Fibroblast of villous mesenchyme (primary cell): ENCODE results near the gene ZWINT. TPM values are rescaled to one million over a fixed set of nuclear protein-coding genes. Genes with fewer than 3 reads are reported as not detected.

Experiments used
- DNase-seq: peaks from one replicate; pipeline ENCODE4 v3.0.0-alpha.2; 2010; ENCODE audit warnings: low read depth
- H3K4me3 ChIP-seq: 2 replicates; pipeline ENCODE4 v1.5.1; 2011; ENCODE audit warnings: low read depth, mild to moderate bottlenecking, low read length
- CTCF ChIP-seq: IDR thresholded peaks from 2 replicates; pipeline ENCODE4 v1.5.1; 2012; ENCODE audit warnings: low read depth, mild to moderate bottlenecking, low read length; ENCODE audit not compliant: insufficient read depth
- total RNA-seq: library from RNA; depleted of rRNA; stranded (reverse); fragments of >200 nt; gene quantifications from 2 replicates; pipeline ENCODE4 v1.2.3, GENCODE V29; 2012

ZWINT gene
- total RNA-seq, 1 donor: 29.4 TPM

GRCh38 chr10:56351909-56352630 is 9.0 kb downstream of the ZWINT start:
- DNase-seq: no peak
- TF ChIP-seq CTCF: no peak
- H3K4me3 ChIP-seq: no peak overlapping the region

- no peak overlapping the region for H3K4me3 ChIP-seq
- no peak for DNase-seq
- TF ChIP-seq CTCF: peak; percentile 21
Measured at GRCh38 chr10:56349611-56350010, 11.4 kb downstream of the ZWINT start.

- TF ChIP-seq CTCF: no peak
- H3K4me3 ChIP-seq: no peak overlapping the region
- DNase-seq: no peak
Measured at GRCh38 chr10:56348101-56348500, 13.0 kb downstream of the ZWINT start.

GRCh38 chr10:56346845-56347415 is 14.1 kb downstream of the ZWINT start:
- TF ChIP-seq CTCF: no peak
- peak; percentile 68 for DNase-seq
- H3K4me3 ChIP-seq: no peak overlapping the region

- TF ChIP-seq CTCF: no peak
- no peak overlapping the region for H3K4me3 ChIP-seq
- no peak for DNase-seq
Measured at GRCh38 chr10:56341612-56342011, 19.4 kb downstream of the ZWINT start.

GRCh38 chr10:56329961-56330360 is 31.1 kb downstream of the ZWINT start:
- no peak overlapping the region for H3K4me3 ChIP-seq
- no peak for DNase-seq
- TF ChIP-seq CTCF: no peak
